GM19351 (cell line): ENCODE results near the gene DHX15.
"Not testable (repeated sequence)": the region's sequence is repeated elsewhere in the genome, so short reads cannot be mapped to it uniquely, and the experiment has no call there.

Experiments used
- ATAC-seq: cut with Tn5 transposase; IDR thresholded peaks from one replicate; pipeline ENCODE4 v1.9.1; 2021; ENCODE audit warnings: mild to moderate bottlenecking, moderate library complexity; ENCODE audit not compliant: unreplicated experiment

Gene DHX15

GRCh38 chr4:24550441-24551175 lies 33.7 kb downstream of the DHX15 start:
- no peak for ATAC-seq

DNA sequence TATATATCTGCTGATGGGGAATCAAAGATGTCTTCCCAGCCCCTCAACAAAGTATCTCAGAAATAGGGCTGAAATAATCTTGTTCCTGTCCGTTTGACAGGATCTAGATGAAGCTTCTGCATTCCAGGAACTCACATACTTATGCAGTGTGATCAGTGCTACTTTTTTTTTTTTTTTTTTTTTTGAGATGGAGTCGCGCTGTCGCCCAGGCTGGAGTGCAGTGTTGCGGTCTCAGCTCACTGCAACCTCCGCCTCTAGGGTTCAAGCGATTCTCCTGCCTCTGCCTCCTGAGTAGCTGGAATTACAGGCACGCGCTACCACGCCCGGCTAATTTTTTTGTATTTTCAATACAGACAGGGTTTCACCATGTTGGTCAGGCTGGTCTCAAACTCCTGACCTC lies 36.4 kb downstream of the DHX15 start:
- no peak for ATAC-seq

- ATAC-seq: no peak
These were observed 40.0 kb downstream of the DHX15 start for GRCh38 chr4:24544208-24544988.

DNA sequence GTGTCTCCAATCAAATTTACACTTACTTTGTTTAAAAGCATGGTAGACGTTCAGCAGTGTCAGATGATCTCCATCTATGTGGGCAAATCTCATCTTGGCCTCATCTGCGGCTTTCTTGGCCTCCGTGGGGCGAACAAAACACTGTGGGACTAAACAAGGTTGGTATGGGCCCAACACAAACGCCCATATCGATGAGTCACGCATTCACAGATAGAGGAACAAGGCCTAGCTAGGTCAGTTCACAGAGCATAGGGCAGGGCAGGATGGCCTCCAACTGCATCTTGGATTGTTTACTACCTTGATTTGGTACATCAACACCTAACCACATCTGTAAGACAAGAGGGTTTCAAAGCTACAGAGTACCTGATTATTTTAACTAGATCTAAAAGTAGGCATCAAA lies 47.3 kb downstream of the DHX15 start:
- no peak for ATAC-seq

- ATAC-seq: no peak
These were observed 49.0 kb downstream of the DHX15 start for GRCh38 chr4:24535399-24535798.

DNA sequence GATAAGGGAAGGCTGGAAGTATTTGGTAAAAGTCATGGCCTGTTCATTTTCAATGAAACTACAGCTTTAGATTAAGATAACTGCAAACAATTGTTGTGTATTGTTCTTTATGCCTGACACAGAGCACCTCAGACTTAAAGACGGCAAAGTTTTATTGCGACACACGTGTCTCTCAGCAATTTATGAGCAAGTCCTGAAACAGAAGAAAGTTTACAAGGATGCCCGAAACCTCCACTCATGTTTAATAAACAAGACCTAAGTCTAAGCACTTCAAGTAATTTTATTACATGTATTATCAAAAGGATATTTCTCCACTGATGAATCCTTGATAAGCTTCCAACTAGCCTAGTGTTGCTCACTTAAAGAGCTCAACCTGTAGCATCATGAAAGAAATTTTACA lies 51.0 kb downstream of the DHX15 start:
- no peak for ATAC-seq

DNA sequence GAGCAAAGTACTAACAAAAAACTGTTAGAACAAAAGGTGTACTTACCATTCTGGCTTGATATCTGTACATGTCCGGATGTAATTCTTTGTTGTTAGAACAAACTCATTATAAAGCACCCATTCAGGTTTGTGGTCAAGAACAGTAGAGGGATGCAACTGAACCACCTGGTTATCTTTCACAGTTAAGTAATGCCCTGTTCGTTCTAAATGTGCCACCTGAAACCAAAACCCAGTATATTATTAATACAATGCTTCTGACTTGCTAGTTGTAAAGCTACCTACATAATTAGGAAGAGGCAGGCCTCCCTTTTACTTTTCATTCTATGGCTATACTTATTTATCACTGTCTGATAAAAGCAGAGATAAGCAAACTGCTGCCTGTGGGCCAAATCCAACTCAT lies 54.8 kb downstream of the DHX15 start:
- no peak for ATAC-seq

DNA sequence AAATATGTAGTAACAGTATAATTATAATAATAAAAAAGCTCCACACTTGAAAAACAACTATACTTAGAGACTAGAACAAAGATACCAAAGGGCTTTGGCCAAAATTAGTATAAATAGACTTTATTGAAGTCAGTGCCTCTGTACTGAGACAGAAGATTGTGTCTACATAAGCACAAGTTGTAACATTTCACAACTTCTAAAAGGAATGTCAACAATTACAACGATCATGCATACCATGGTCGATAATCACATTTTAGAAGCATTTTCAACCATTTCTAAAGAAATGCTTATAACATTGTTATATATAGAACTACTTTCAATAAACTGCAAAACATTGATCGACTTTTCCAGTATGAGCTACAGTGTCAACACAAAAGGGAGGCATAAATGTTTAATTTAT lies 57.0 kb downstream of the DHX15 start:
- no peak for ATAC-seq

DNA sequence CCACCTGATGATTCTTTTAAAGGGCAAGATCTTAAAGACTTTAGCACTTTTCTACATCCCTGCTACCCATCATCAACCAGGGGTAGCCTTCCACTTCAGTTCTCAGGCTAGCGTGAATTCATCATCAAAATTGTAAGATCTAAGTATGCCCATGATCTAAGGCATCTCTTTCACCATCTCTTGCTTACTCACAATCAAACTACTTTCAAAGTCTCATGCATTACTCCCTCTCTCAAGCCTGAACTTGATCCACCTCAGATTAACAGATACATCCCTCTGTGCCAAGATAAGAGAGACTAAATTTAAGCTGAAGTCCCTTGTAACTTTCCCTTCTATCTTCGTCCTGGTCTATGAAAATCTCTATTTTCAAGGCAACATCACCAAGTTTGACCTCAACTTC lies 62.8 kb downstream of the DHX15 start:
- no peak for ATAC-seq

DNA sequence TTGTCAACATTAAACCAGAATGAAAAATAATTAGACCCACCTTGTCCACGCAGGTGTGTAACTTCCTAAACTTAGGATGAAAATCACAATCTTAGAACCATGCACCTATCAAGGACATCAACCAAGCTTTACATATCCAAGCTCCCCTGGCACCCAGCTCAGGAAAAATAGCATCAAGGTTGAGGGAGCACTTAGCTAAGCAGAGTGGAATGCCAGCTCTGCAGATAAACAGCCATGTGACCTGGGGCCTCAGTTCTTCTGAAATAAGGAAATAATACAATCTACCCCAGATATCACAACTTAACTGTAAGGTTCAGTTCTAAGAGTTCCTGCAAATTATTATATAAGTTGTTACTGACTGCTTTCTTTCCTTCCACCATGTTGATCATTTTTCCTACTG lies 64.7 kb downstream of the DHX15 start:
- no peak for ATAC-seq

DNA sequence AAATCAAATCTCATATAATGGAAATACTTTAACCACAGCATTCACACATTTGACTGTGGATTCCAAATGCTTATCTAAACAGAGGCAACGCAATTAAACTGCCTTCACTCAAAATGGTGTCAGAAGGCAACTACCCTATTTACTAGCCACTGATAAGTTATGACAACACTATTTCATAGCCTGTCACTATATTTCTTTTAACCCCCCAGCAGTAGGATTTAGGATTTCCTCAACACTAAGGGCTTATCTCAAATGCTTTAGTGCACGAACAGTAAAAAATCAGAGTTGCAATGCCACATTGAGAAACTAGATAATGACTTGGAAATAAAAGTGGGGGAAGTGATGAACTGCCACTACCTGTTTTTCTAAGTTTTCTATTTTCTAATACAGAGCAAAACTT lies 66.7 kb downstream of the DHX15 start:
- ATAC-seq: no peak

DNA sequence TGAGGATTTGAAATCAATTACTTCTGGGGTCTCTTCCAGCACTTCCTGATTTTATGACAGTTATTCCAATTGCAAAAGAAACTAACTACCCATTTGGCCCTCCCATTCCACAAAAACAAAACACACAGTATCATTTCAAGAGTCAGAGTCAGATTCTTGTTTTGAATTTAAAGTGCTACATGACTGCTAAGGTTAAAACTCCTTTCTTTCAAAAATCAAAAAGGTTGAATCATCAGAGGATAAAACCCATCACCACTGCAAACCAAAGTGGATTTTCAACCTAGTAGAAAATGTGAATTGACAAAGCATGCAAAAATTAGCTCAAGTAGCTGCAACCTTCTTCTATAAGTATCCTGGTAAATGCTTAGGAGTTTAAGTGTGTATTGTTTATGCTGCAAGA lies 67.4 kb downstream of the DHX15 start:
- ATAC-seq: no peak

DNA sequence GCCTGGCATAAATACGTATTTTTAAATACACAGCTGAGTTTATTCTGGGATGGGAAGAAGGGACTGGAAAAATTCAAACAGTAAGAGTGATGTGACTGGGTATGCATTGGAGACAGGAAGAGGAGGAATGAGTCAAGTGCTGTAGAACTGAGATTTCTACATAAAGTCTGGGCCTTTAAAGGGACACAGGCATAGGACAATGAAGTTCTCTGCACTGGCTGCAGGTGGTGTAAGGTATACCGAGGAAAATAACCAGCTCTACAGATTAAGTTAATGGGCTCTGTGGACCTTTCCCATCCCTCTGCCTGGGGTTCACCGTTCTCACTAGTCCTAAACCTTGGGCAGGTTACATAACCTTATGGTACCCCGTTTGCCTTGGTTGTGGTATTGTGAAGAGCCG lies 68.7 kb downstream of the DHX15 start:
- no peak for ATAC-seq

GRCh38 chr4:24514808-24515207 lies 69.5 kb downstream of the DHX15 start:
- no peak for ATAC-seq

GRCh38 chr4:24513718-24514117 lies 70.6 kb downstream of the DHX15 start:
- no peak for ATAC-seq

DNA sequence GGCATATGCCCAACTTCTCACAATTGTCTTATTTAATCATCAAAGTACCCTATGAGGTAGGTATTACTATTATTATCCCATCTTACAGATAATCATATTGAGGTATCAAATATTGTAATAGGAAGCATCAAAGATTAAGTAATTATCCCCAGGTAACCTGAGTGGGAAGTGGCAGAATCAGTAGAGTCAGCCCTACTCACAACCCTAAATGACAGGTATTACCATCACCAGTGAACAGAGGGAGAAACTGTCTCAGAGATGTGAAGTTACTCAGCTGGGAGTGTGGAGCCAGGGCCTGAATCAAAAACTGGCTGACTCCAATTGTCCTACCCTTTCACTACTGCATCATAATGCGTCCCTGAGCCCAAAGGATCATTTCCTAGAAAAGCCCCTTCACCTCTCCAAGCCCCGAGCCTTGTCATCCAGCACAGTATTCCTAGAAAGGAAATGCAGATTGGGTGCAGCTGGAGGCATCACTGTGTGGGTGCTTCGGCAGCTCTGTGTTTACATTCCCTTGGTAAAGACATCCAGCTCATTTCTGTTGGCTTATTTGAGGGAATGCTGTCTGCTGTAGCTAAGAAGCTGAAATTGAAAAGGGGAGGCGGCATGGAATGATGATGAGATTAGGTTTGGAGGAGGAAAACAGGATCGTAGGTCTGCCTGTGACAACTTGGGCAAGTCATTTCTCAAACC lies 72.8 kb downstream of the DHX15 start:
- ATAC-seq: no peak

DNA sequence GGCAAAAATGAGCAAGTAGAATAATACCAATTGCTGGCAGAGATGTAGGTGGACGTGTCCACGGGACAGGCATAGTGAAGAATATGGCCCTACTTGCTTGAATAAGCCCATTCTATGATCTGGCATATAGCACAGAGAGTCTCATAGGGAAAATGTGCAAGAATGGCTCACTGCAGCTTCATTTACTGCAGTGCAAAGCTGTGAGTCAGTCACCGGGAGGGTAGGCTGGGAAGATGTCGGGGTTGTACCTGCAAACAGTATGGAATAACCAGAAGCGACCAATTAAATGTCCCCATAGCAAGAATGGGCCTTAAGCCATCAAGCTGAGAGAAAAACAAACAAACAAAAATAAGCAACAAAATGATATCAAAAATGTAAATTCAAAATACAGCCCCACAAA lies 74.3 kb downstream of the DHX15 start:
- no peak for ATAC-seq

DNA sequence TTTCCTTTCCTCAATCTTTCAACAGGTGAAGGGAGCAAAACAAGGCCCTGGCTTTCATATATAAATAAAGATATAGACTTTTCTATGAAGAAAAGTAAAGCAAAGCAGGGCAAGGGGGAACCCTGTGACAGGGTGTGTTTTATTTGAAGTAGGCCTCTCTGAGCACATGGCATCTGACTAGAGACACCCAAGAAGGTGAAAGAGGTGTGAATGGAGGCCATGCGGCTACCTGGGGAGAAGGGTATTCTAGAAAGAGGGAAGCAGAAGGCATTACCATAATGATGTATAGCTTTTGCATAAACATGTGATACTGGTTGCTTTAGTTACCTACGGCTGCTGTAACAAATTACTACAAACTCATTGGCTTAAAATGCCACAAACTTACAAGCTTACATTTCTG lies 75.8 kb downstream of the DHX15 start:
- ATAC-seq: no peak

DNA sequence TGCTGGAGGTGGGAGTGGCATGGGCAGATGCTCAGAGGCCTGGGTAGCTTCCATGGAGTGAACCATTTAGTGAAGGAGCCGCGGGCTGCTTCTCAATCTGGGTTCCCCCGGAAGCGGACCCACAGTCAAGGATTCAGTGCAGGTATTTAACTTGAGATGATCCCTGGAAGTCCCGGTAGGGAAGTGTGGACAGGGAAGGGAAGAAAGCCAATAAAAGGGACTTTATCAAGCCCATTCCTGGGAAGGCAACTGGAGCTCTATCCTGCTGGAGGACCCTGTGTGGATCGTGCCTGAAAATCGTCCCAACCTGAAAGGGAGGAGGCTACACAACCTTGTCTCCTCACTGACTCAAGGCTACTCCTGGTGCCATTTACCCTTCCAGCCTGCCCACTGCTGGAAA lies 76.9 kb downstream of the DHX15 start:
- no peak for ATAC-seq

- ATAC-seq: not testable (repeated sequence)
These were observed 81.3 kb downstream of the DHX15 start for GRCh38 chr4:24503090-24503489.

DNA sequence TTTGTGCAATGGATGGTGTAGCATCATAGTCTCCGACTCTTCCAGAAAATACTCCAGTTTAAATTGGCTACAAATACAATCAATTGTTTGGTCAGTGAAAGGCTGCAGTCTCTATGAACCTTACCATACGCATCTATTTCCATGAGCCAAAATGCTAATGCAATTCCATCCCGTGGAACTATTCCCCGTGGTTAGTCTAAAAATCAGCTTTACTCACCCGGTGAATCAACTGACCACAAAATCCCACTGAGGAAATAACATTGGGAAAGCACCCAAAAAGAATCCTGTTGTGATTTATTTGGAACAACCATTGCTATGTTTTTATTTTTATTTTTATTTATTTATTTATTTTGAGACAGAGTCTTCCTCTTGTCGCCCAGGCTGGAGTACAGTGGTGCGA lies 87.1 kb downstream of the DHX15 start:
- no peak for ATAC-seq

- ATAC-seq: no peak
These were observed 87.8 kb downstream of the DHX15 start for GRCh38 chr4:24496597-24496996.
